ENCODE data around the gene MFSD6. TPM values are rescaled to one million over a fixed set of nuclear protein-coding genes. Genes with fewer than 3 reads are reported as not detected.

Gene MFSD6
- total RNA-seq, 2 experiments from 2014 or later, result 51.3 to 56.7 TPM

GRCh38 chr2:190431907-190432306, 23.8 kb downstream of the MFSD6 start:
- POLR2A ChIA-PET, result no interaction called here
- Mint-ChIP-seq H3K4me3 (no peak overlapping the region), H3K4me1 (peaks cover 39% of the 10 kb centered on the region), H3K27ac (peak overlapping the region; percentile 67), H3K9me3 (peaks cover 3% of the 10 kb centered on the region), H3K36me3 (peaks cover 50% of the 10 kb centered on the region), H3K27me3 (no peaks in the 10 kb centered on the region)
- ATAC-seq (ENCODE audit: low read depth) (no peak), DNase-seq (no peak)

GRCh38 chr2:190432567-190433231, 24.5 kb downstream of the MFSD6 start:
- H3K27ac Mint-ChIP-seq, result peak overlapping the region; percentile 51
- peaks cover 3% of the 10 kb centered on the region for H3K9me3 Mint-ChIP-seq
- H3K27me3 Mint-ChIP-seq, result no peaks in the 10 kb centered on the region
- H3K4me1 Mint-ChIP-seq, result peaks cover 37% of the 10 kb centered on the region
- POLR2A ChIA-PET, result interaction anchor here (0.8 to 1.5 kb wide), 3 partner anchors 17 to 102 kb away, joined by 3 to 5 read pairs (median 3); partner anchors contain the start of gene NEMP2
- ATAC-seq (ENCODE audit: low read depth), result no peak
- H3K36me3 Mint-ChIP-seq, result peaks cover 51% of the 10 kb centered on the region
- no peak for DNase-seq
- H3K4me3 Mint-ChIP-seq, result no peak overlapping the region

- H3K4me3 Mint-ChIP-seq, result peak overlapping the region; percentile 28
- ATAC-seq (ENCODE audit: low read depth) (no peak), DNase-seq (no peak)
- POLR2A ChIA-PET, result no interaction called here
- peak overlapping the region; percentile 12 for H3K27ac Mint-ChIP-seq
- peaks cover 41% of the 10 kb centered on the region for H3K4me1 Mint-ChIP-seq
- H3K9me3 Mint-ChIP-seq, result no peaks in the 10 kb centered on the region
- peaks cover 50% of the 10 kb centered on the region for H3K36me3 Mint-ChIP-seq
- no peaks in the 10 kb centered on the region for H3K27me3 Mint-ChIP-seq
These were observed 27.0 kb downstream of the MFSD6 start for GRCh38 chr2:190435031-190435670.

GRCh38 chr2:190436557-190436956, 28.4 kb downstream of the MFSD6 start:
- DNase-seq (no peak), ATAC-seq (ENCODE audit: low read depth) (no peak)
- POLR2A ChIA-PET, result no interaction called here
- Mint-ChIP-seq H3K27ac (no peak overlapping the region), H3K4me1 (peaks cover 48% of the 10 kb centered on the region), H3K4me3 (no peak overlapping the region), H3K9me3 (no peaks in the 10 kb centered on the region), H3K36me3 (peaks cover 49% of the 10 kb centered on the region), H3K27me3 (no peaks in the 10 kb centered on the region)

- Mint-ChIP-seq H3K4me1 (peaks cover 34% of the 10 kb centered on the region), H3K27ac (no peak overlapping the region), H3K27me3 (no peaks in the 10 kb centered on the region), H3K36me3 (peaks cover 44% of the 10 kb centered on the region), H3K9me3 (no peaks in the 10 kb centered on the region), H3K4me3 (no peak overlapping the region)
- ATAC-seq (ENCODE audit: low read depth) (no peak), DNase-seq (no peak)
- POLR2A ChIA-PET, result no interaction called here
These were observed 32.0 kb downstream of the MFSD6 start for GRCh38 chr2:190440113-190440512.

GRCh38 chr2:190441564-190441963, 33.4 kb downstream of the MFSD6 start:
- H3K36me3 Mint-ChIP-seq, result peaks cover 34% of the 10 kb centered on the region
- H3K4me1 Mint-ChIP-seq, result peaks cover 23% of the 10 kb centered on the region
- ATAC-seq (ENCODE audit: low read depth), result no peak
- DNase-seq, result no peak
- POLR2A ChIA-PET, result no interaction called here
- H3K4me3 Mint-ChIP-seq, result no peak overlapping the region
- H3K27ac Mint-ChIP-seq, result no peak overlapping the region
- H3K9me3 Mint-ChIP-seq, result no peaks in the 10 kb centered on the region
- H3K27me3 Mint-ChIP-seq, result no peaks in the 10 kb centered on the region

- H3K4me1 Mint-ChIP-seq, result peaks cover 25% of the 10 kb centered on the region
These were observed 34.9 kb downstream of the MFSD6 start for GRCh38 chr2:190443055-190443454.

GRCh38 chr2:190443778-190444481, 35.8 kb downstream of the MFSD6 start:
- POLR2A ChIA-PET, result no interaction called here
- DNase-seq, result no peak
- H3K27me3 Mint-ChIP-seq, result no peaks in the 10 kb centered on the region
- H3K9me3 Mint-ChIP-seq, result no peaks in the 10 kb centered on the region
- H3K27ac Mint-ChIP-seq, result peak overlapping the region; percentile 19
- H3K4me3 Mint-ChIP-seq, result no peak overlapping the region
- peaks cover 24% of the 10 kb centered on the region for H3K4me1 Mint-ChIP-seq
- no peak for ATAC-seq (ENCODE audit: low read depth)
- H3K36me3 Mint-ChIP-seq, result peaks cover 25% of the 10 kb centered on the region

More at GRCh38 chr2:190443055-190443454, 34.9 kb downstream of the MFSD6 start:
- POLR2A ChIA-PET, result no interaction called here
- DNase-seq, result no peak
- Mint-ChIP-seq H3K9me3 (no peaks in the 10 kb centered on the region), H3K27ac (no peak overlapping the region), H3K27me3 (no peaks in the 10 kb centered on the region), H3K4me3 (no peak overlapping the region), H3K36me3 (peaks cover 26% of the 10 kb centered on the region)
- ATAC-seq (ENCODE audit: low read depth), result no peak

- Mint-ChIP-seq H3K4me1 (peaks cover 21% of the 10 kb centered on the region), H3K9me3 (no peaks in the 10 kb centered on the region), H3K4me3 (no peak overlapping the region), H3K27ac (no peak overlapping the region), H3K36me3 (peaks cover 22% of the 10 kb centered on the region), H3K27me3 (no peaks in the 10 kb centered on the region)
- no peak for DNase-seq
- POLR2A ChIA-PET, result no interaction called here
- no peak for ATAC-seq (ENCODE audit: low read depth)
These were observed 36.8 kb downstream of the MFSD6 start for GRCh38 chr2:190444976-190445375.

GRCh38 chr2:190446193-190446592, 38.0 kb downstream of the MFSD6 start:
- Mint-ChIP-seq H3K9me3 (no peaks in the 10 kb centered on the region), H3K27me3 (no peaks in the 10 kb centered on the region), H3K4me1 (peaks cover 15% of the 10 kb centered on the region), H3K4me3 (no peak overlapping the region), H3K27ac (no peak overlapping the region), H3K36me3 (peaks cover 20% of the 10 kb centered on the region)
- no peak for DNase-seq
- POLR2A ChIA-PET, result interaction anchor here (0.7 kb wide), 1 partner anchor 227 kb away, joined by 3 read pairs; no protein-coding TSS in a partner anchor
- no peak for ATAC-seq (ENCODE audit: low read depth)

GRCh38 chr2:190446750-190447516, 38.8 kb downstream of the MFSD6 start:
- Mint-ChIP-seq H3K4me3 (no peak overlapping the region), H3K27me3 (no peaks in the 10 kb centered on the region), H3K9me3 (no peaks in the 10 kb centered on the region), H3K27ac (no peak overlapping the region), H3K4me1 (peaks cover 12% of the 10 kb centered on the region), H3K36me3 (peaks cover 23% of the 10 kb centered on the region)
- POLR2A ChIA-PET, result no interaction called here
- ATAC-seq (ENCODE audit: low read depth) (no peak), DNase-seq (no peak)

- POLR2A ChIA-PET, result no interaction called here
- Mint-ChIP-seq H3K27me3 (no peaks in the 10 kb centered on the region), H3K4me3 (no peak overlapping the region), H3K36me3 (peaks cover 19% of the 10 kb centered on the region), H3K9me3 (no peaks in the 10 kb centered on the region), H3K27ac (no peak overlapping the region), H3K4me1 (peaks cover 9% of the 10 kb centered on the region)
- no peak for ATAC-seq (ENCODE audit: low read depth)
- no peak for DNase-seq
These were observed 39.6 kb downstream of the MFSD6 start for GRCh38 chr2:190447766-190448165.

GRCh38 chr2:190449925-190450324, 41.8 kb downstream of the MFSD6 start:
- DNase-seq (no peak), ATAC-seq (ENCODE audit: low read depth) (no peak)
- Mint-ChIP-seq H3K36me3 (peaks cover 33% of the 10 kb centered on the region), H3K27me3 (no peaks in the 10 kb centered on the region), H3K4me1 (peaks cover 6% of the 10 kb centered on the region), H3K9me3 (no peaks in the 10 kb centered on the region), H3K27ac (no peak overlapping the region), H3K4me3 (no peak overlapping the region)
- POLR2A ChIA-PET, result interaction anchor here (0.7 kb wide), 1 partner anchor 13 kb away, joined by 3 read pairs; no protein-coding TSS in a partner anchor
